Subcutaneous preadipocyte (primary cell): ENCODE results near the gene PCDH8. TPM values are rescaled to one million over a fixed set of nuclear protein-coding genes. Genes with fewer than 3 reads are reported as not detected.

ENCODE experiments used
- small RNA-seq: library from RNA; depleted of rRNA; stranded (forward); fragments of <200 nt; gene quantifications from one replicate; pipeline ENCODE3, GENCODE V24; 2012
- total RNA-seq: library from RNA; depleted of rRNA; stranded (reverse); fragments of >200 nt; gene quantifications from 2 replicates; pipeline ENCODE4 v1.2.3, GENCODE V29; 2012

The PCDH8 gene
- total RNA-seq = not detected in 2 replicates

GRCh38 chr13:52848455-52849195 lies at the start of gene PCDH8:
Gene PCDH8 (minus strand): TSS chr13:52848640. CDS start chr13:52848436, 204 bp downstream.

Small RNAs within 50 kb of the gene (small RNA-seq; reads per million reads assigned to genes)
- gene MIR759 = not detected

Other genes with a start within 250 kb of the PCDH8 start
- gene HNRNPA1L2, start 206.2 kb downstream of the PCDH8 start, total RNA-seq = 2.2 and 2.3 TPM in 2 replicates
- gene SUGT1, start 195.8 kb downstream of the PCDH8 start, total RNA-seq = 24.3 and 34.8 TPM in 2 replicates
- gene CNMD, start 108.8 kb downstream of the PCDH8 start, total RNA-seq = not detected in 2 replicates
- not detected in 2 replicates for gene OLFM4, start 180.2 kb upstream of the PCDH8 start, total RNA-seq